GM12864 (cell line): ENCODE results near the gene KDM4D.
"Not testable (repeated sequence)": the region's sequence is repeated elsewhere in the genome, so short reads cannot be mapped to it uniquely, and the experiment has no call there.

Experiments
- DNase-seq: peaks from one replicate; pipeline ENCODE4 v3.0.0-alpha.2; 2011; ENCODE audit warnings: low read depth
- H3K4me3 ChIP-seq: 2 replicates; pipeline ENCODE4 v1.5.1; 2011; ENCODE audit warnings: mild to moderate bottlenecking, low read depth, low read length, control low read depth
- CTCF ChIP-seq: IDR thresholded peaks from 2 replicates; pipeline ENCODE4 v1.5.1; 2011; ENCODE audit warnings: low read depth, mild to moderate bottlenecking, moderate library complexity, low read length, control low read depth, inconsistent platforms; ENCODE audit errors: missing control alignments

KDM4D gene

GRCh38 chr11:94928117-94928990 lies 45.2 kb upstream of the KDM4D start:
- no peak overlapping the region for H3K4me3 ChIP-seq
- no peak for DNase-seq
- no peak for TF ChIP-seq CTCF

- not testable (repeated sequence) for H3K4me3 ChIP-seq, DNase-seq
Measured at GRCh38 chr11:94932072-94932471, 41.4 kb upstream of the KDM4D start.

DNA sequence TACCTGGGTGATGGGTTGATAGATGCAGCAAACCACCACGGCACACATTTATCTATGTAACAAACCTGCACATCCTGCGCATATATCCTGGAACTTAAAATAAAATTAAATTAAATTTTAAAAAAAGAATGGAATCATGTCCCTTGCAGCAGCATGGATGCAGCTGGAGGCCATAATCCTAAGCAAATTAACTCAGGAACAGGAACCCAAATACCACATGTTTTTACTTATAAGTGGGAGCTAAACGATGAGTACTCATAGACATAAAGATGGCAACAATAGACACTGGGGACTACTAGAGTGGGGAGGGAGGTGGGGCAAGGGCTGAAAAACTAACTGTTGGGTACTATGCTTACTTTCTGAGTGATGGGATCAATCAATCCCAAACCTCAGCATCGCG lies 41.0 kb upstream of the KDM4D start:
- no peak for TF ChIP-seq CTCF
- no peak for DNase-seq
- H3K4me3 ChIP-seq, result no peak overlapping the region

- H3K4me3 ChIP-seq, result no peak overlapping the region
- TF ChIP-seq CTCF, result no peak
- DNase-seq, result no peak
Measured at GRCh38 chr11:94933223-94934130, 40.0 kb upstream of the KDM4D start.

DNA sequence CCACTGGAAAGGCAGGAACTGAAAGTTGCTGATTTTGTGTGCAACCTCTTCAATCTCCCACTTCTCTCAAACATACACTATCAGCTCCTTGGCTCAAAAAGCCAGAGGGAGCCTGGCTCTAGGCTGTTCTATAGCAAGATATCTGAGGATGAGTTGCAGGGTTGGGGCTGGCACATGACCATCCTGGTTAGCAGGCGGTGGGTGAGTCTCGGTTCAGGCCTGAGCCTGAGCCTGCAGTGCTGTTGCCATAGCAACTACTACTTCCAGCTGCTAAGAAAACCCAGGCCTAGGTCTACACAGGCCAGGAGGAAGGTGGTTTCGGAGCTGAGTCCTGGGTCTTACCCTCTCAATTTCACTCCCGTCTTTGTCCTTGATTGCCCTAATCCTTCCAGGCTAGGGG lies 39.1 kb upstream of the KDM4D start:
- TF ChIP-seq CTCF, result no peak
- DNase-seq, result no peak
- H3K4me3 ChIP-seq, result no peak overlapping the region

DNA sequence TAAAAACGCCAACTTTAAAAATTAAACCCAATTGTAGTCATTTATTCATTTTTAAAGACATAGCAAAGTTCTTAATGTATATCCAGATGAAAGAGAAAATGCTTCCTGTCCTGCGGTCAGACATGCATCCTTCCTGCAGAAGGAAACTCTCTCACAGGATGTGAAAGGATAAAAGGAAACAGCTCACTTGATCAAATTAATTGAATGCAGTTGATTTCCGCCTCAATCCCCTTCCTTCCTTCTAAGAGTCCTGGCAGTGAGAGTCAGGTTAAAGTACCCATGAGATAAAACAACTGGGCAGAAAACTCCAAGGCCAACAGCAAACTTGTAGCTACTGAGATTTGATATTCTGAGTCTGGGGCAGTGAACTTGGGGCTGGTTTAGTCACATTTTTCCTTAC lies 38.7 kb upstream of the KDM4D start:
- no peak for DNase-seq
- TF ChIP-seq CTCF, result no peak
- H3K4me3 ChIP-seq, result no peak overlapping the region

GRCh38 chr11:94938095-94939055 lies 35.1 kb upstream of the KDM4D start:
- TF ChIP-seq CTCF, result no peak
- no peak overlapping the region for H3K4me3 ChIP-seq
- no peak for DNase-seq
